IMR-90 (cell line): ENCODE results near the gene PRKCA. TPM values are rescaled to one million over a fixed set of nuclear protein-coding genes. Genes with fewer than 3 reads are reported as not detected.
"Not testable (repeated sequence)": the region's sequence is repeated elsewhere in the genome, so short reads cannot be mapped to it uniquely, and the experiment has no call there.

Source experiments
- ATAC-seq: fragments of 200-7000 bp; cut with Tn5 transposase; 2 replicates; pipeline ENCODE4 v1.9.1; 2020; ENCODE audit warnings: low read depth, mild to moderate bottlenecking, moderate library complexity
- BruUV-seq: library from RNA; stranded (reverse); fragments of 400-500 nt; replicated peaks from 2 replicates; lab custom pipeline; 2021; lab: Mats Ljungman, UMichigan
- CTCF ChIA-PET: fragments of 300-600 bp; formaldehyde crosslinking; extraction: SDS; loops from one replicate; lab custom pipeline; 2021; ENCODE audit warnings: antibody characterized with exemption; lab: Yijun Ruan, JAX
- POLR2A ChIA-PET: fragments of 300-600 bp; sonication (Branson Sonifier 250); formaldehyde crosslinking; loops from one replicate; lab custom pipeline; 2022; ENCODE audit warnings: antibody characterized with exemption; ENCODE audit not compliant: unreplicated experiment; lab: Charles Lee
- DNase-seq: peaks from one replicate; pipeline ENCODE4 v3.0.0; 2013
- H2AFZ ChIP-seq: replicated peaks from 2 replicates; pipeline ENCODE3; 2013; ENCODE audit warnings: low read length, mild to moderate bottlenecking; ENCODE audit not compliant: poor library complexity
- H2AK5ac ChIP-seq: 2 replicates; pipeline ENCODE4 v1.6.1; 2013; ENCODE audit warnings: low read depth, low read length, inconsistent platforms
- H2AK9ac ChIP-seq: replicated peaks from 2 replicates; pipeline ENCODE3; 2013; ENCODE audit warnings: mild to moderate bottlenecking, low read depth, low read length, moderate library complexity; ENCODE audit not compliant: poor library complexity
- H2BK120ac ChIP-seq: 2 replicates; pipeline ENCODE4 v1.6.1; 2013; ENCODE audit warnings: low read depth, low read length, inconsistent platforms
- H2BK15ac ChIP-seq: 3 replicates; pipeline ENCODE4 v1.6.1; 2013; ENCODE audit warnings: low read depth, low read length, inconsistent platforms
- H2BK20ac ChIP-seq: 2 replicates; pipeline ENCODE4 v1.6.1; 2013; ENCODE audit warnings: low read depth, mild to moderate bottlenecking, inconsistent platforms, low read length, moderate library complexity
- H2BK5ac ChIP-seq: 2 replicates; pipeline ENCODE4 v1.6.1; 2013; ENCODE audit warnings: mild to moderate bottlenecking, low read depth, low read length, inconsistent platforms; ENCODE audit not compliant: poor library complexity, severe bottlenecking
- H3K14ac ChIP-seq: replicated peaks from 2 replicates; pipeline ENCODE4 v1.6.1; 2013; ENCODE audit warnings: low read depth, low read length, inconsistent platforms
- H3K18ac ChIP-seq: 2 replicates; pipeline ENCODE4 v1.6.1; 2013; ENCODE audit warnings: low read depth, low read length, control low read depth
- H3K23ac ChIP-seq: 2 replicates; pipeline ENCODE4 v1.6.1; 2013; ENCODE audit warnings: low read depth, low read length, inconsistent platforms
- H3K27ac ChIP-seq: 2 replicates; pipeline ENCODE4 v1.5.1; 2013; ENCODE audit warnings: mild to moderate bottlenecking, control low read depth, low read length; ENCODE audit not compliant: insufficient read depth
- H3K27me3 ChIP-seq: 2 replicates; pipeline ENCODE4 v1.6.1; 2013; ENCODE audit warnings: low read length; ENCODE audit not compliant: control insufficient read depth, insufficient read depth
- H3K36me3 ChIP-seq: 2 replicates; pipeline ENCODE4 v1.6.1; 2013; ENCODE audit warnings: low read length, mixed read lengths; ENCODE audit not compliant: control insufficient read depth, insufficient read depth
- H3K4ac ChIP-seq: 2 replicates; pipeline ENCODE4 v1.6.1; 2013; ENCODE audit warnings: low read depth, low read length, inconsistent platforms
- H3K4me1 ChIP-seq: 2 replicates; pipeline ENCODE4 v1.6.1; 2013; ENCODE audit warnings: low read length, mixed read lengths; ENCODE audit not compliant: control insufficient read depth, insufficient read depth
- H3K4me2 ChIP-seq: 2 replicates; pipeline ENCODE4 v1.6.1; 2013; ENCODE audit warnings: low read depth, mild to moderate bottlenecking, control low read depth, low read length, moderate library complexity
- H3K4me3 ChIP-seq: 2 replicates; pipeline ENCODE4 v1.5.1; 2013; ENCODE audit warnings: low read depth, mild to moderate bottlenecking, control low read depth, low read length, moderate library complexity; ENCODE audit not compliant: insufficient read depth
- H3K56ac ChIP-seq: 2 replicates; pipeline ENCODE4 v1.6.1; 2013; ENCODE audit warnings: low read length, inconsistent platforms; ENCODE audit not compliant: insufficient read depth; ENCODE audit errors: extremely low read depth
- H3K79me1 ChIP-seq, 2 experiments: 2 replicates each; pipeline ENCODE4 v1.6.1; 2013; ENCODE audit warnings: low read length in 2 of 2, inconsistent platforms in 1 of 2, low read depth in 1 of 2
- H3K9ac ChIP-seq: 2 replicates; pipeline ENCODE4 v1.6.1; 2013; ENCODE audit warnings: low read depth, low read length, control low read depth
- H3K9me1 ChIP-seq: 2 replicates; pipeline ENCODE4 v1.6.1; 2013; ENCODE audit warnings: low read length, inconsistent platforms; ENCODE audit not compliant: insufficient read depth
- H3K9me3 ChIP-seq: 2 replicates; pipeline ENCODE4 v1.6.1; 2013; ENCODE audit warnings: low read length; ENCODE audit not compliant: control insufficient read depth, insufficient read depth
- H4K20me1 ChIP-seq: 2 replicates; pipeline ENCODE4 v1.6.1; 2013; ENCODE audit warnings: low read length, inconsistent platforms; ENCODE audit not compliant: insufficient read depth
- H4K5ac ChIP-seq: 2 replicates; pipeline ENCODE4 v1.6.1; 2013; ENCODE audit warnings: mild to moderate bottlenecking, low read depth, low read length, control low read depth
- H4K8ac ChIP-seq, 2 experiments: 2 replicates each; pipeline ENCODE4 v1.6.1; 2013; ENCODE audit warnings: low read depth in 2 of 2, low read length in 2 of 2, control low read depth in 1 of 2, inconsistent platforms in 1 of 2
- H4K91ac ChIP-seq: 2 replicates; pipeline ENCODE4 v1.6.1; 2013; ENCODE audit warnings: low read depth, low read length, inconsistent platforms; ENCODE audit not compliant: insufficient read depth
- WGBS, 2 experiments: methylation state at CpG; one replicate each; pipeline versions ENCODE4 v1.1.5 to v1.1.7; 2013; ENCODE audit warnings: missing lambda C conversion rate in 2 of 2; ENCODE audit not compliant: insufficient read length in 1 of 2; ENCODE audit errors: extremely low coverage in 2 of 2; 5-methylcytosine and 5-hydroxymethylcytosine counted together
- dilution Hi-C: fragments of 300-500 bp; cut with HindIII; formaldehyde crosslinking; loops from one replicate; pipeline ENCODE4 v1.14.3; 2018; ENCODE audit warnings: low sequenced_read_pairs; ENCODE audit not compliant: unreplicated experiment
- in situ Hi-C: fragments of 300-500 bp; cut with MboI; formaldehyde crosslinking; loops from 3 replicates; pipeline ENCODE4 v1.14.3; 2019; ENCODE audit warnings: low sequenced_read_pairs, inconsistent platforms, mixed read lengths
- intact Hi-C: fragments of 100-400 bp; cut with micrococcal nuclease; formaldehyde crosslinking; loops from 2 replicates; pipeline ENCODE4 v1.10.0; 2022
- polyA plus RNA-seq, 3 experiments: library from polyadenylated mRNA; depleted of rRNA; stranded (reverse); fragments of >200 nt; gene quantifications; 2 replicates each; pipeline ENCODE4 v1.2.3, GENCODE V29; 2012; ENCODE audit warnings: low replicate concordance in 1 of 3
- total RNA-seq: library from RNA; depleted of rRNA; stranded (reverse); fragments of >200 nt; gene quantifications from 2 replicates; pipeline ENCODE4 v1.2.3, GENCODE V29; 2012

The PRKCA gene
- total and polyA plus RNA-seq, 2 of the 4 experiments (the other 2 are of a cell fraction) = 31.0 to 46.0 TPM

- intact Hi-C loops, H3K27me3 ChIP-seq, H3K14ac ChIP-seq, CTCF ChIA-PET, H3K9ac ChIP-seq, BruUV-seq, H2BK5ac ChIP-seq, H2BK120ac ChIP-seq, H3K4ac ChIP-seq, H2AK5ac ChIP-seq, H3K36me3 ChIP-seq, H2BK20ac ChIP-seq, H2AK9ac ChIP-seq, H3K4me2 ChIP-seq, H3K9me3 ChIP-seq, POLR2A ChIA-PET, H4K91ac ChIP-seq, H3K27ac ChIP-seq, dilution Hi-C loops, H4K8ac ChIP-seq, H3K23ac ChIP-seq, H3K18ac ChIP-seq, in situ Hi-C loops, DNase-seq, H2AFZ ChIP-seq, ATAC-seq, H3K56ac ChIP-seq, H2BK15ac ChIP-seq, H4K5ac ChIP-seq, H3K4me3 ChIP-seq: not testable (repeated sequence)
- Histone ChIP-seq H4K20me1 (peaks cover 36% of the 10 kb centered on the region; the same call in 1 of the 2 replicates), H3K4me1 (peaks cover 14% of the 10 kb centered on the region), H3K9me1 (peaks cover 23% of the 10 kb centered on the region), H3K79me1 (peaks cover 36 to 70% of the 10 kb centered on the region in 2 experiments)
- WGBS, 2 experiments = no CpG with 5 or more reads among the region's 12 CpGs
These were observed 43.7 kb downstream of the PRKCA start for GRCh38 chr17:66345949-66346638.
